ENCODE results near the gene TRAPPC14. TPM values are rescaled to one million over a fixed set of nuclear protein-coding genes. Genes with fewer than 3 reads are reported as not detected.
A peak's percentile ranks its signal among the peaks of the same experiment; 100 is the strongest.

TRAPPC14 gene
- total and polyA plus RNA-seq, 2 of the 13 experiments (the other 11 are each of a cell fraction or from before 2014, with no cell fraction given): 4.7 to 9.6 TPM

DNA sequence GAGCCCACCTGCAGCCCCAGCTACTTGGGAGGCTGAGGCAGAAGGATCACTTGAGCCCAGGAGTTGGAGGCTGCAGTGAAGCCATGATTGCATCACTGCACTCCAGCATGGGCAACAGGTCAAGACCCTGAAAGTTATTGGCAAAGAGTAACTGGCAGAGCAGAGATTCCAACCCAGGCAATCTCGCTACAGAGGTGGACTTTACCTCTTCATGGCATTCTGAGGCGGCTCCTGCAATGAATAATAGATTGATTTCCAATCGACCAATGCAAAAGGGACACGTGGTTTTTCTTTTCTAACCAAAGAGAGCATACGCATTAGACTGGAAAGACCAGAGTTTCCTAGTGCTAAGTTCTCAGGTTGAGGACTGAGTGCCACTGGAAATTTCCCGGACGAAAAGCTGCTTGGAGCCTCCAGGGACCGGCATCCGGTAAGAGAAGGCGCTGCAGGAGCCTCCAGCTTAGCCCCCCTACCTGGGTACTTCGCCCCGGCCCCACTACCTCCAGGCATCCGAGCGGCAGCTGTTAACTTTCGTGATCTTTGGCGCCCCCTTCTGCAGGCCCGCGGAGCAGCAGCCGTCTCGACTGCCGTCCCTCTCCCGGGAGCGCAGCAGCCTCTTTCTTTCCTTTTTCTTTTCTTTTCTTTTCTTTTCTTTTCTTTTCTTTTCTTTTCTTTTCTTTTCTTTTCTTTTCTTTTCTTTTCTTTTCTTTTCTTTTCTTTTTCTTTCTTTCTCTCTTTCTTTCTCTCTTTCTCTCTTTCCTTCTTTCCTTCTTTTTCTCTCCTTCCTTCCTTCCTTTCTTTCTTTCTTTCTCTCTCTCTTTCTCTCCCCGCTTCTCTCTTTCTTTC is 27.7 kb downstream of the TRAPPC14 start (continued):
- no peak for TF ChIP-seq KLF16 (CRISPR knock-in tag; IDR thresholded peaks at IDR 0.05)
- TF ChIP-seq, protein P1, sequence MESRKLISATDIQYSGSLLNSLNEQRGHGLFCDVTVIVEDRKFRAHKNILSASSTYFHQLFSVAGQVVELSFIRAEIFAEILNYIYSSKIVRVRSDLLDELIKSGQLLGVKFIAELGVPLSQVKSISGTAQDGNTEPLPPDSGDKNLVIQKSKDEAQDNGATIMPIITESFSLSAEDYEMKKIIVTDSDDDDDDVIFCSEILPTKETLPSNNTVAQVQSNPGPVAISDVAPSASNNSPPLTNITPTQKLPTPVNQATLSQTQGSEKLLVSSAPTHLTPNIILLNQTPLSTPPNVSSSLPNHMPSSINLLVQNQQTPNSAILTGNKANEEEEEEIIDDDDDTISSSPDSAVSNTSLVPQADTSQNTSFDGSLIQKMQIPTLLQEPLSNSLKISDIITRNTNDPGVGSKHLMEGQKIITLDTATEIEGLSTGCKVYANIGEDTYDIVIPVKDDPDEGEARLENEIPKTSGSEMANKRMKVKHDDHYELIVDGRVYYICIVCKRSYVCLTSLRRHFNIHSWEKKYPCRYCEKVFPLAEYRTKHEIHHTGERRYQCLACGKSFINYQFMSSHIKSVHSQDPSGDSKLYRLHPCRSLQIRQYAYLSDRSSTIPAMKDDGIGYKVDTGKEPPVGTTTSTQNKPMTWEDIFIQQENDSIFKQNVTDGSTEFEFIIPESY (CRISPR knock-in tag; IDR thresholded peaks at IDR 0.05): 0 out of 2 replicates have a peak, but pooled peaks have one; percentile 14
- TF ChIP-seq, protein P2, sequence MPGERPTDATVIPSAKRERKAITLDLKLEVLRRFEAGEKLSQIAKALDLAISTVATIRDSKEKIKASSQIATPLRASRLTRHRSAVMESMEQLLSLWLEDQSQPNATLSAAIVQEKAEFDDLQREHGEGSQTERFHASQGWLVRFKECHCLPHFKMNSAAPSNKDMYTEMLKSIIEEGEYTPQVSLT (CRISPR knock-in tag; IDR thresholded peaks at IDR 0.05; ENCODE audit: borderline replicate concordance, low read depth): no peak
- no peak for TF ChIP-seq KDM5A (IDR thresholded peaks at IDR 0.05; ENCODE audit: borderline replicate concordance, low read length)
- TF ChIP-seq NR2F2 (IDR thresholded peaks at IDR 0.05; ENCODE audit: borderline replicate concordance, low read depth): peak; percentile 34; the same call in 1 of the 2 replicates
- no peak for TF ChIP-seq FOXA1 (IDR thresholded peaks at IDR 0.05)
- no peak for TF ChIP-seq FOXA1 (CRISPR knock-in tag; IDR thresholded peaks at IDR 0.05)
- TF ChIP-seq ZNF773 (CRISPR knock-in tag; IDR thresholded peaks at IDR 0.05; ENCODE audit: borderline replicate concordance): no peak
- no peak for TF ChIP-seq STAT5B (CRISPR knock-in tag; IDR thresholded peaks at IDR 0.05)
- TF ChIP-seq ZNF775 (CRISPR knock-in tag; IDR thresholded peaks at IDR 0.05; ENCODE audit: borderline replicate concordance): no peak
- no peak for TF ChIP-seq ZNF883 (CRISPR knock-in tag; IDR thresholded peaks at IDR 0.05; ENCODE audit: not compliant biosample characterization)
- no peak for TF ChIP-seq ZNF292 (CRISPR knock-in tag; IDR thresholded peaks at IDR 0.05; ENCODE audit: borderline replicate concordance, low read depth)
- TF ChIP-seq, protein P3, sequence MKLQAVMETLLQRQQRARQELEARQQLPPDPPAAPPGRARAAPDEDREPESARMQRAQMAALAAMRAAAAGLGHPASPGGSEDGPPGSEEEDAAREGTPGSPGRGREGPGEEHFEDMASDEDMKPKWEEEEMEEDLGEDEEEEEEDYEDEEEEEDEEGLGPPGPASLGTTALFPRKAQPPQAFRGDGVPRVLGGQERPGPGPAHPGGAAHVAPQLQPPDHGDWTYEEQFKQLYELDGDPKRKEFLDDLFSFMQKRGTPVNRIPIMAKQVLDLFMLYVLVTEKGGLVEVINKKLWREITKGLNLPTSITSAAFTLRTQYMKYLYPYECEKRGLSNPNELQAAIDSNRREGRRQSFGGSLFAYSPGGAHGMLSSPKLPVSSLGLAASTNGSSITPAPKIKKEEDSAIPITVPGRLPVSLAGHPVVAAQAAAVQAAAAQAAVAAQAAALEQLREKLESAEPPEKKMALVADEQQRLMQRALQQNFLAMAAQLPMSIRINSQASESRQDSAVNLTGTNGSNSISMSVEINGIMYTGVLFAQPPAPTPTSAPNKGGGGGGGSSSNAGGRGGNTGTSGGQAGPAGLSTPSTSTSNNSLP (IDR thresholded peaks at IDR 0.05; ENCODE audit: low read depth, low read length): peak; percentile 77; the same call in 1 of the 2 replicates
- TF ChIP-seq NFYC (CRISPR knock-in tag; IDR thresholded peaks at IDR 0.05): no peak
- TF ChIP-seq ZNF747 (CRISPR knock-in tag; IDR thresholded peaks at IDR 0.05; ENCODE audit: borderline replicate concordance): no peak
- TF ChIP-seq, protein P4, sequence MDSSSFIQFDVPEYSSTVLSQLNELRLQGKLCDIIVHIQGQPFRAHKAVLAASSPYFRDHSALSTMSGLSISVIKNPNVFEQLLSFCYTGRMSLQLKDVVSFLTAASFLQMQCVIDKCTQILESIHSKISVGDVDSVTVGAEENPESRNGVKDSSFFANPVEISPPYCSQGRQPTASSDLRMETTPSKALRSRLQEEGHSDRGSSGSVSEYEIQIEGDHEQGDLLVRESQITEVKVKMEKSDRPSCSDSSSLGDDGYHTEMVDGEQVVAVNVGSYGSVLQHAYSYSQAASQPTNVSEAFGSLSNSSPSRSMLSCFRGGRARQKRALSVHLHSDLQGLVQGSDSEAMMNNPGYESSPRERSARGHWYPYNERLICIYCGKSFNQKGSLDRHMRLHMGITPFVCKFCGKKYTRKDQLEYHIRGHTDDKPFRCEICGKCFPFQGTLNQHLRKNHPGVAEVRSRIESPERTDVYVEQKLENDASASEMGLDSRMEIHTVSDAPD (CRISPR knock-in tag; IDR thresholded peaks at IDR 0.05): 0 out of 2 replicates have a peak, but pooled peaks have one; percentile 31
- TF ChIP-seq ZNF563 (CRISPR knock-in tag; IDR thresholded peaks at IDR 0.05): no peak
- TF ChIP-seq KLF12 (CRISPR knock-in tag; IDR thresholded peaks at IDR 0.05; ENCODE audit: borderline replicate concordance): no peak
- TF ChIP-seq ATRX (CRISPR knock-in tag; IDR thresholded peaks at IDR 0.05; ENCODE audit: borderline replicate concordance): no peak
- no peak for TF ChIP-seq ZNF296 (CRISPR knock-in tag; conservative IDR thresholded peaks at IDR 0.05)
- peak; percentile 92 for TF ChIP-seq CEBPB (IDR thresholded peaks at IDR 0.05; ENCODE audit: borderline replicate concordance, low read depth, low read length)
- TF ChIP-seq ZFP36 (IDR thresholded peaks at IDR 0.05; ENCODE audit: borderline replicate concordance, low read depth, low read length, partially characterized antibody): no peak
- no peak for TF ChIP-seq ZNF615 (CRISPR knock-in tag; IDR thresholded peaks at IDR 0.05; ENCODE audit: borderline replicate concordance)
- TF ChIP-seq ZNF20 (CRISPR knock-in tag; IDR thresholded peaks at IDR 0.05): no peak
- TF ChIP-seq ZNF484 (CRISPR knock-in tag; IDR thresholded peaks at IDR 0.05; ENCODE audit: borderline replicate concordance, low read depth): no peak

Data from HepG2 (cell line).